Heart left ventricle (tissue), 13 donors: ENCODE data around the gene DLK2.

ENCODE experiments used
- CTCF ChIP-seq, 12 donors: fragments of 200-600 bp; sonication (generic) in 4 of 12; IDR thresholded peaks; one replicate each; pipeline versions ENCODE4 v1.5.0 to v1.8.0; 2018 to 2022; ENCODE audit warnings: antibody characterized with exemption in 12 of 12, mild to moderate bottlenecking in 5 of 12
- POLR2A ChIP-seq, 2 donors: fragments of 450-650 bp; IDR thresholded peaks; one replicate each; pipeline ENCODE4 v1.6.1; 2017; ENCODE audit warnings: antibody characterized with exemption in 2 of 2, mild to moderate bottlenecking in 2 of 2, moderate library complexity in 2 of 2
- donor health status: ischemic (EF 13 %, LVEDD 7.1; RV severe dilation, severe dysfunction).
- donor health status: DM: no; HTN: yes; CAD: no.
- donor health status: DM: no; HTN: no; CAD: no.
- donor health status: ischemic (EF 25% LVEDD 6.9; RV normal size, moderate dysfunction).
- donor health status: ischemic (EF 25% LVEDD 5.7; RV mildly dilated, moderate dysfunction).
- donor health status: ischemic (EF 35%, LVEDD 5.7; RV mildly dilated, moderate dysfunction).
- donor health status: nonischemic (EF 11% LVEDD 7.7; RV severe dilation, severe dysfunction).
- donor health status: DM: yes; HTN: yes; CAD: no.
- donor health status: PGD.
- donor health status: ischemic (EF 29% LVEDD 5.4; RV normal size, mild dysfunction).
- donor health status: nonischemic (EF 23%, LVEDD 6.1; RV moderate dilation, normal function).

GRCh38 chr6:43453831-43454230, 1.5 kb downstream of the DLK2 start:
- no peak for TF ChIP-seq CTCF (IDR thresholded peaks at IDR 0.05)
- TF ChIP-seq POLR2A (IDR thresholded peaks at IDR 0.05) = no peak
